Astrocyte (in vitro differentiated cells and primary cell): ENCODE results near the gene TRAP1. TPM values are rescaled to one million over a fixed set of nuclear protein-coding genes. Genes with fewer than 3 reads are reported as not detected.
A peak's percentile ranks its signal among the peaks of the same experiment; 100 is the strongest.

Source experiments
- DNase-seq: peaks from one replicate; pipeline ENCODE4 v3.0.0-alpha.2; 2010; ENCODE audit warnings: low read depth
- FAIRE-seq: peaks from 2 replicates; lab custom pipeline; 2011; peaks lifted over from hg19 to GRCh38; lab: Jason Lieb, UNC
- H2AFZ ChIP-seq: 2 replicates; pipeline ENCODE4 v1.6.0; 2012; ENCODE audit warnings: low read depth, low read length, inconsistent platforms
- H3K27ac ChIP-seq: 2 replicates; pipeline ENCODE4 v1.5.1; 2011; ENCODE audit warnings: low read depth, low read length, inconsistent platforms
- H3K27me3 ChIP-seq: 2 replicates; pipeline ENCODE4 v1.6.0; 2011; ENCODE audit warnings: low read length, inconsistent platforms; ENCODE audit not compliant: insufficient read depth
- H3K36me3 ChIP-seq: 2 replicates; pipeline ENCODE4 v1.5.1; 2011; ENCODE audit warnings: low read length, inconsistent platforms; ENCODE audit not compliant: insufficient read depth
- H3K4me1 ChIP-seq: 2 replicates; pipeline ENCODE4 v1.5.1; 2011; ENCODE audit warnings: low read length, inconsistent platforms; ENCODE audit not compliant: insufficient read depth
- H3K4me2 ChIP-seq: 2 replicates; pipeline ENCODE4 v1.6.0; 2012; ENCODE audit warnings: low read length, inconsistent platforms
- H3K4me3 ChIP-seq: 2 replicates; pipeline ENCODE4 v1.5.1; 2011; ENCODE audit warnings: low read depth, mild to moderate bottlenecking, low read length, inconsistent platforms; ENCODE audit not compliant: insufficient read depth
- H3K79me2 ChIP-seq: 2 replicates; pipeline ENCODE4 v1.6.0; 2012; ENCODE audit warnings: mild to moderate bottlenecking, low read length, inconsistent platforms; ENCODE audit not compliant: insufficient read depth
- H3K9ac ChIP-seq: 2 replicates; pipeline ENCODE4 v1.6.0; 2012; ENCODE audit warnings: mild to moderate bottlenecking, low read length, inconsistent platforms
- H3K9me3 ChIP-seq: 2 replicates; pipeline ENCODE4 v1.5.1; 2012; ENCODE audit warnings: low read depth, mild to moderate bottlenecking, low read length, inconsistent platforms; ENCODE audit not compliant: insufficient read depth
- H4K20me1 ChIP-seq: 2 replicates; pipeline ENCODE4 v1.6.0; 2012; ENCODE audit warnings: low read length, inconsistent platforms; ENCODE audit not compliant: insufficient read depth
- H3K27ac Mint-ChIP-seq: one replicate; pipeline ENCODE4 v1.8.0; 2021; ENCODE audit warnings: mild to moderate bottlenecking, mixed read lengths; ENCODE audit not compliant: unreplicated experiment
- H3K27me3 Mint-ChIP-seq: one replicate; pipeline ENCODE4 v1.8.0; 2021; ENCODE audit warnings: low read depth, mixed read lengths; ENCODE audit not compliant: unreplicated experiment
- H3K36me3 Mint-ChIP-seq: one replicate; pipeline ENCODE4 v1.8.0; 2021; ENCODE audit warnings: low read depth, mixed read lengths; ENCODE audit not compliant: unreplicated experiment
- H3K4me1 Mint-ChIP-seq: one replicate; pipeline ENCODE4 v1.8.0; 2021; ENCODE audit warnings: low read depth, mixed read lengths; ENCODE audit not compliant: unreplicated experiment
- H3K4me3 Mint-ChIP-seq: one replicate; pipeline ENCODE4 v1.8.0; 2021; ENCODE audit warnings: mild to moderate bottlenecking, moderate library complexity, mixed read lengths; ENCODE audit not compliant: unreplicated experiment
- H3K9me3 Mint-ChIP-seq: one replicate; pipeline ENCODE4 v1.8.0; 2021; ENCODE audit warnings: mild to moderate bottlenecking, mixed read lengths; ENCODE audit not compliant: unreplicated experiment
- EZH2 ChIP-seq: IDR thresholded peaks from 2 replicates; pipeline ENCODE4 v1.6.1; 2012; ENCODE audit warnings: mild to moderate bottlenecking, low read length, inconsistent platforms; ENCODE audit not compliant: insufficient read depth
- total RNA-seq: library from RNA; stranded (reverse); gene quantifications from 2 replicates; pipeline ENCODE4 v1.2.1, GENCODE V29; 2021
- TF ChIP-seq, protein P1 (sequence below): IDR thresholded peaks from 2 replicates; pipeline ENCODE4 v1.5.1; 2011; ENCODE audit warnings: low read depth, mild to moderate bottlenecking, inconsistent platforms, low read length, moderate library complexity; ENCODE audit not compliant: insufficient read depth

The TRAP1 gene
- total RNA-seq, 1 donor from 2014 or later = 63.3 TPM

DNA sequence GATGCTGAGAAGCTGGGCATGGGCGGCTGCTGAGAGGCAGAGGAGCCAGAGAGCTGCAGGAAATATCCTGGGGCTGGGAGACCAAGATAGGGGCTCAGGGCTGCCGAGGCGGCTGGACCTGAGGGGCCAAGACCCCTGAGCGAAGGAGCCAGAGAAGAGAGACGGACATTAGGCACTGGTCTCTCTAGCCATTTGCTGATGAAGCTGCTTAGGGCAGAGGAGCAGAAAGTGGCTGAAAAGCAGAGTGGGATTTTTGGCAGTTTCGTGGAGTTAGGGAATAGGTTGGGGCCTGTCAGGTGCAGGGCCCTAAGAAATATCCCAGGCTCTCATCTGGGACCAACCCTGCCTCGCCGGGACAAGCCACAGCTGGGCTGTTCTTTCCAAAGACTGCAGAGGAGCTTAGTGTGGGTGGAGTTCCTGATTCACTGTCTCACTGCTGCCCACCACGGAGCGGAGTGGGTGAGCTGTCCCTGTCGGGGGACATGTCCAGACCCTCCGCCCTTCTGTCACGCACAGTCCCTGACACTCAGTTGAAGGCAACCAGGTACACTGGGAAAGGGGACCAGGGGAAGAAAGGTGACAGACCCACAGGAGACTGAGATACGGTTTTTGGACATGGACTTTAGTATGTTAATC, 74.1 kb downstream of the TRAP1 start:
- H3K4me1 Mint-ChIP-seq = peaks cover 32% of the 10 kb centered on the region
- Histone ChIP-seq H3K4me3 (no peak overlapping the region), H3K9me3 (no peaks in the 10 kb centered on the region), H3K36me3 (no peaks in the 10 kb centered on the region), H3K4me2 (peak overlapping the region; percentile 30), H4K20me1 (peaks cover 28% of the 10 kb centered on the region), H3K27ac (no peak overlapping the region), H2AFZ (no peak overlapping the region), H3K27me3 (no peaks in the 10 kb centered on the region), H3K79me2 (no peaks in the 10 kb centered on the region), H3K9ac (no peak overlapping the region), H3K4me1 (peaks cover 12% of the 10 kb centered on the region)
- FAIRE-seq = no peak
- H3K4me3 Mint-ChIP-seq = no peak overlapping the region
- no peak for TF ChIP-seq EZH2
- TF ChIP-seq, protein P1, sequence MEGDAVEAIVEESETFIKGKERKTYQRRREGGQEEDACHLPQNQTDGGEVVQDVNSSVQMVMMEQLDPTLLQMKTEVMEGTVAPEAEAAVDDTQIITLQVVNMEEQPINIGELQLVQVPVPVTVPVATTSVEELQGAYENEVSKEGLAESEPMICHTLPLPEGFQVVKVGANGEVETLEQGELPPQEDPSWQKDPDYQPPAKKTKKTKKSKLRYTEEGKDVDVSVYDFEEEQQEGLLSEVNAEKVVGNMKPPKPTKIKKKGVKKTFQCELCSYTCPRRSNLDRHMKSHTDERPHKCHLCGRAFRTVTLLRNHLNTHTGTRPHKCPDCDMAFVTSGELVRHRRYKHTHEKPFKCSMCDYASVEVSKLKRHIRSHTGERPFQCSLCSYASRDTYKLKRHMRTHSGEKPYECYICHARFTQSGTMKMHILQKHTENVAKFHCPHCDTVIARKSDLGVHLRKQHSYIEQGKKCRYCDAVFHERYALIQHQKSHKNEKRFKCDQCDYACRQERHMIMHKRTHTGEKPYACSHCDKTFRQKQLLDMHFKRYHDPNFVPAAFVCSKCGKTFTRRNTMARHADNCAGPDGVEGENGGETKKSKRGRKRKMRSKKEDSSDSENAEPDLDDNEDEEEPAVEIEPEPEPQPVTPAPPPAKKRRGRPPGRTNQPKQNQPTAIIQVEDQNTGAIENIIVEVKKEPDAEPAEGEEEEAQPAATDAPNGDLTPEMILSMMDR = no peak
- DNase-seq = no peak
- H3K36me3 Mint-ChIP-seq = peaks cover 7% of the 10 kb centered on the region
- no peaks in the 10 kb centered on the region for H3K27me3 Mint-ChIP-seq
- H3K27ac Mint-ChIP-seq = peak overlapping the region; percentile 34
- H3K9me3 Mint-ChIP-seq = peaks cover 3% of the 10 kb centered on the region

DNA sequence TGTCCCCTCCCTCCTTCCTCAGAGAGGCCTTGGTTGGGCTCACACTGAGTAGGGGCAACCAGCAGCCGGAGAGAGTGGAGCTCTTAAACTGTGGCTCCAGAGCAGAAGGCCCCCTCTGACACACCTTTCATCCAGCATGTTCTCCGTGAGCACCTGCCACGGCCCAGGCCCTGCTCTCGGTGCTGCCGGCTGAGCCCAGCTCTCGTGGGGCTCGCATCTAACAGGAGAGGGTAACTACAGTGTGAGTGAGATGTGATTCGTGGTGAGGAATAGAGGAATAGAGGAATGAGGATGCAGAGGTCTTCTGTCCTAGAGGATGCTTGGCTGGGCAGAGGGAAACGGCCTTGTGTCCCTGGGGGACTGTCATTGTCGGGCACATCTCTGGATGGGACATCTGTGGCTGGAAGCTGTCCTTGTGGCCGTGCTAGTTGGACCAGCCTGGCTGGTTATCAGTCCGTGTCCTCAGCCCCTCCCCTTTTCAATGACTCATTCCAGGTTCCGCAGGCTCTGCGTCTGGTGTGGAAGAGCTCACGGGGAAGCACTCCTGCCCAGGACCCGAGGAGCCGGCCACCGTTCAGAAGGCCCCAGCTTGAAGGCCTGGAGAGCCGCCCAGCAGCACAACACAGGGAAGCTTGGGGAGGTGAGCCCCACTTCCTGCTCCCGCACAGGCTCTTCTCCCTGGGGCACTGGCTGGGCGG, 74.8 kb downstream of the TRAP1 start:
- H3K27ac ChIP-seq = no peak overlapping the region
- H2AFZ ChIP-seq = no peak overlapping the region
- H3K4me2 ChIP-seq = peak overlapping the region; percentile 30
- Mint-ChIP-seq H3K27me3 (no peaks in the 10 kb centered on the region), H3K9me3 (peaks cover 3% of the 10 kb centered on the region), H3K4me3 (no peak overlapping the region), H3K4me1 (peaks cover 35% of the 10 kb centered on the region), H3K36me3 (peaks cover 7% of the 10 kb centered on the region), H3K27ac (peak overlapping the region; percentile 18)
- TF ChIP-seq, protein P1 = no peak
- TF ChIP-seq EZH2 = no peak
- no peaks in the 10 kb centered on the region for H3K27me3 ChIP-seq
- peaks cover 12% of the 10 kb centered on the region for H3K4me1 ChIP-seq
- FAIRE-seq = no peak
- no peaks in the 10 kb centered on the region for H3K79me2 ChIP-seq
- H3K9ac ChIP-seq = no peak overlapping the region
- DNase-seq = peak; percentile 36
- H3K36me3 ChIP-seq = no peaks in the 10 kb centered on the region
- H3K9me3 ChIP-seq = no peaks in the 10 kb centered on the region
- H3K4me3 ChIP-seq = no peak overlapping the region
- peaks cover 28% of the 10 kb centered on the region for H4K20me1 ChIP-seq
